Measurements from ENCODE around the gene SNPH. TPM values are rescaled to one million over a fixed set of nuclear protein-coding genes. Genes with fewer than 3 reads are reported as not detected.
"Not testable (repeated sequence)": the region's sequence is repeated elsewhere in the genome, so short reads cannot be mapped to it uniquely, and the experiment has no call there.

The SNPH gene
- total RNA-seq, 1 donor from 2014 or later = 11.2 TPM

DNA sequence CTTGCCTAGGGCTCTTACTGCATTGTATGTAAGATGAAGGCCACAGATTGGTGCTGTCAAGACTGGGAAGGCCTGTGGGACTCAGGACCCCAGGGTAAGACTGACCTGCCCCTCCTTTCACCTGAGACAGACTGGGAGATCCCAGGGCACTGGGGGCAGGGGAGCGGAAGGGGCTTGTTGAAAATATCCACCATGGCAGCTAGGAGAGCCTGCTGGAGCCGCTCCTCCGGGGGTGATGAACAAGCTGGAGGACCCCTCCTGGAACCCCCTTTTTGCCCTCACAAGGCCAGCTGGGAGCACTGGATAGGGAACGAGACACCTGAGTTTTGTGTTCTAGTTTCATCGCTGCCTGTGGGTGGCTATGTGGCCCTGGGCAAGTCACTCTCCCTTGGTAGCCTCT lies 72.0 kb downstream of the SNPH start:
- Histone ChIP-seq H3K27ac (replicated peaks) (peak overlapping the region; percentile 81), H3K4me3 (no peak overlapping the region), H3K27me3 (ENCODE audit: low read depth) (no peaks in the 10 kb centered on the region), H3K9me3 (replicated peaks) (no peaks in the 10 kb centered on the region), H3K4me1 (peaks cover 47% of the 10 kb centered on the region), H3K36me3 (no peaks in the 10 kb centered on the region)
- intact Hi-C loops (cut with micrococcal nuclease) = no loop called here
- DNase-seq = no peak
- TF ChIP-seq, protein P1, sequence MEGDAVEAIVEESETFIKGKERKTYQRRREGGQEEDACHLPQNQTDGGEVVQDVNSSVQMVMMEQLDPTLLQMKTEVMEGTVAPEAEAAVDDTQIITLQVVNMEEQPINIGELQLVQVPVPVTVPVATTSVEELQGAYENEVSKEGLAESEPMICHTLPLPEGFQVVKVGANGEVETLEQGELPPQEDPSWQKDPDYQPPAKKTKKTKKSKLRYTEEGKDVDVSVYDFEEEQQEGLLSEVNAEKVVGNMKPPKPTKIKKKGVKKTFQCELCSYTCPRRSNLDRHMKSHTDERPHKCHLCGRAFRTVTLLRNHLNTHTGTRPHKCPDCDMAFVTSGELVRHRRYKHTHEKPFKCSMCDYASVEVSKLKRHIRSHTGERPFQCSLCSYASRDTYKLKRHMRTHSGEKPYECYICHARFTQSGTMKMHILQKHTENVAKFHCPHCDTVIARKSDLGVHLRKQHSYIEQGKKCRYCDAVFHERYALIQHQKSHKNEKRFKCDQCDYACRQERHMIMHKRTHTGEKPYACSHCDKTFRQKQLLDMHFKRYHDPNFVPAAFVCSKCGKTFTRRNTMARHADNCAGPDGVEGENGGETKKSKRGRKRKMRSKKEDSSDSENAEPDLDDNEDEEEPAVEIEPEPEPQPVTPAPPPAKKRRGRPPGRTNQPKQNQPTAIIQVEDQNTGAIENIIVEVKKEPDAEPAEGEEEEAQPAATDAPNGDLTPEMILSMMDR (IDR thresholded peaks at IDR 0.05; ENCODE audit: borderline replicate concordance) = no peak

DNA sequence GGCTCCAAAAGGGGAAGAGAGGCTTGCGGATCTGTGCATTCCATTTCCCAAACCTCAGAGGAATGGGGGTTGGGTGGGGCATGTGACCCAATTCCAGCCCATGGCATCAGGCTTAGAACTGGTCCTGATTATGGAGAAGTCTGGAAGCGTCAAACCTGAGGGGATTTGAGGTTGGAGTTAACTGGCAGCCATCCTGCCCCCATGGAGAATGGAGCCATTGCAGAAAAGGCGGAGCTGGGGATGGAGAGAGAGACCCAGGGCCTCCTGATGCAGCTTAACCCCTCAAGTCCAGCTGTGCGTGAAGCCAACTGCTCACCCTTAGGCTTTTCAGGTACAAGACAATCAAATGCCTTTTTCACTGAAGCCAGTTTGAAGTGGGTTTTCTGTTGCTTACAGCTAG lies 72.7 kb downstream of the SNPH start:
- intact Hi-C loops (cut with micrococcal nuclease) = no loop called here
- H3K4me1 ChIP-seq = peaks cover 47% of the 10 kb centered on the region
- H3K4me3 ChIP-seq = no peak overlapping the region
- TF ChIP-seq, protein P1 (IDR thresholded peaks at IDR 0.05; ENCODE audit: borderline replicate concordance) = no peak
- H3K27me3 ChIP-seq (ENCODE audit: low read depth) = no peaks in the 10 kb centered on the region
- H3K9me3 ChIP-seq (replicated peaks) = no peaks in the 10 kb centered on the region
- H3K27ac ChIP-seq (replicated peaks) = peak overlapping the region; percentile 81
- DNase-seq = no peak
- H3K36me3 ChIP-seq = no peaks in the 10 kb centered on the region

DNA sequence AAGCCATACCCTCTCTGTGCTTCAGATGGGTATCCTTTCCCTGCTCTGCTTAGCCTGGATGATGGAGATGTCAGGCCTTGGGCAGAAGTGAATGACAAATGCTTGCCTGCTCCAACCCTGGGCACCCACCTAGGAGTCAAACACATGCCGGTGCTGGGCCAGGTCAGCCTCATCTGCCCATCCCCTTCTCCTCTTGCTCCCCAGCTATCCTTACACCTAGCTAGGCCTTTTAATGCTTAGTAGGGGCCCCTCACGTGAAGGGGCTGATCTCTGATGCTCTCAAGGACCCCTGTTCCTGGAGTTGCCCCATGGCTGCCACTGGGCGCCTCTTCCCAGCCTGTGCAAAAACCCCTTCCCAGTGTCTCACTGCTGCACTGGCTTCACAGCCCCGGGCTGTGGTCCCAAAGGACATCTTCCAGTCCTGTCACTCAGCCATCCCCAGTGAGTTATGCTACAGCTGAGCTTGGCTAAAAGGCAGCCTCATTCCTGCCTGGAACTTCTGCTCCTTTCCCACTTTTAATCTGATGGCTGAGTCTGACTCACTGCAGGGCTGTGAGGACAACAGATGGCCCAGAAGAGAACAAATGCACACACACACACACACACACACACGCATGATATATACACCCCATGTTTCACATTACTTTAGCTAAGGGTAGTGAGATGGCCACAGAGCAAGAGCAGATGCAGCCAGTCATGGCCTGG lies 75.6 kb downstream of the SNPH start:
- TF ChIP-seq, protein P1 (IDR thresholded peaks at IDR 0.05; ENCODE audit: borderline replicate concordance) = no peak
- intact Hi-C loops (cut with micrococcal nuclease) = no loop called here
- H3K4me3 ChIP-seq = no peak overlapping the region

DNA sequence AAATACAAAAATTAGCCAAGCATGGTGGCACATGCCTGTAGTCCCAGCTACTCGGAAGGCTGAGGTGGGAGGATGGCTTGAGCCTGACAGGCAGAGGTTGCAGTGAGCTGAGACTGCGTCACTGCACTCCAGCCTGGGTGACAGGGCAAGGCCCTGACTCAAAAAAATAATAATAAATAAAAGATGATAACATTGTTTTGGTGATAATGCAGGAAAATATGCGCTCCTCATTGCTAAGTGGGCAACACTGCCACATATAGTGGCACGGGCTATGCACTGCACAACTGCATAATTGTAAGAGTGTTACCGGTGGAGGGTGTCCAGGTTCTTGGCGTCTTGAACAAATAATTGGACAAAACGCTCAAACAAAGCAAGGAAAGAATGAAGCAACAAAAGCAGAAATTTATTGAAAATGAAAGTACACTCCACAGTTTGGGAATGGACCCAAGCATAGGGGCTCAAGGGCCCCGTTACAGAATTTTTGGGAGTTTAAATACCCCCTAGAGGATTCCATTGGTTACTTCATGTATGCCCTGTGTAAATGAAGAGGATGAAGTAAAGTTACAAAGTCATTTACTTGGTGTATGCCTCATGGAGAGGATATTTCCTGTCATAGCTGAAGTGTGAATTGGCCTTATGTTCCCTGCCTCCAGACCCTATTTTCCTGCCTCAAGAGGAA lies 77.5 kb downstream of the SNPH start:
- H3K4me3 ChIP-seq; intact Hi-C loops (cut with micrococcal nuclease); H3K27ac ChIP-seq (replicated peaks); H3K4me1 ChIP-seq; H3K27me3 ChIP-seq (ENCODE audit: low read depth); DNase-seq; H3K36me3 ChIP-seq: not testable (repeated sequence)
- TF ChIP-seq, protein P1 (IDR thresholded peaks at IDR 0.05; ENCODE audit: borderline replicate concordance) = peak; percentile 9
- peaks cover 17% of the 10 kb centered on the region for H3K9me3 ChIP-seq (replicated peaks)

More for the DNA sequence above, 75.6 kb downstream of the SNPH start:
- H3K9me3 ChIP-seq (replicated peaks) = no peaks in the 10 kb centered on the region
- no peaks in the 10 kb centered on the region for H3K36me3 ChIP-seq
- no peak overlapping the region for H3K27ac ChIP-seq (replicated peaks)
- DNase-seq = no peak
- no peaks in the 10 kb centered on the region for H3K27me3 ChIP-seq (ENCODE audit: low read depth)
- H3K4me1 ChIP-seq = peaks cover 25% of the 10 kb centered on the region

DNA sequence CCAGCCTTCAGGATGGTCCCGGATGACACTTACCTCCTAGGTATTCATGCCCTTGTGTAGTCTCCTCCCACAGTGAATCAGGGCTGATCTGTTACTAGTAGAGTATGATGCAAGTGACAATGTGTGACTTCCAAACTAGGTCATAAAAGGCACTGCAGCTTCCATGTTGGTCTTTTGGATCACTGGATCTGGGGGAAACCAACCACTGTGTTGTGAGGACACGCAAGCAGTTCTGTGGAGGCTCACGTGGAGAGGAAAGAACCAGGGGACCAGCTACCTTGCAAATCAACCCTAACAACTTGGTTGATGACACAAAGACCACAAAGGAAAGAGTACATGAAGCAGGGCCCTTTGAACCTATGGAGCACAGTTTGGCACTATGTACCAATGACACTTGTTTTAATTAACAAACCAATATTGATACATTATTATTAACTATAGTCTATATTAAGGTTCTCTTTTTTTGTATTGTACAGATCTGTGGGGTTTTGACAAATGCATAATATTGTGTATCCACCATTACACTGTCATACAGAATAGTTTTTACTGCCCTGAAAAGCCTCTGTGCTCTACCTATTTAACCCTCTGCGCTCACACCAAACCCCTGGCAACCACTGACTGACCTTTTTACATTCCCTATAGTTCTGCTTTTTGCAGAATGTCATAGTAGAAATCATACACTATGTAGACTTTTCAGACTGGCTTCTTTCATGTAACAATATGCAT lies 79.1 kb downstream of the SNPH start:
- no peak overlapping the region for H3K27ac ChIP-seq (replicated peaks)
- peaks cover 28% of the 10 kb centered on the region for H3K9me3 ChIP-seq (replicated peaks)
- H3K27me3 ChIP-seq (ENCODE audit: low read depth) = no peaks in the 10 kb centered on the region
- H3K36me3 ChIP-seq = no peaks in the 10 kb centered on the region
- no peak for DNase-seq
- H3K4me3 ChIP-seq = no peak overlapping the region
- intact Hi-C loops (cut with micrococcal nuclease) = no loop called here
- no peaks in the 10 kb centered on the region for H3K4me1 ChIP-seq
- TF ChIP-seq, protein P1 (IDR thresholded peaks at IDR 0.05; ENCODE audit: borderline replicate concordance) = no peak

Data from left ventricle myocardium inferior (tissue), 1 donor.